Keratinocyte (primary cell): Measurements from ENCODE around the gene FANCC.

Source experiments
- CTCF ChIP-seq, 3 experiments: IDR thresholded peaks in 1 of 3; conservative IDR thresholded peaks in 1 of 3; optimal IDR thresholded peaks in 1 of 3; 2 replicates in 2 of 3; 3 replicates in 1 of 3; pipeline versions ENCODE3 to v1.5.1; 2011; ENCODE audit warnings: low read length in 3 of 3, mild to moderate bottlenecking in 3 of 3, moderate library complexity in 2 of 3, control low read depth in 1 of 3, inconsistent platforms in 1 of 3; ENCODE audit not compliant: insufficient read depth in 2 of 3; ENCODE audit errors: extremely low read depth in 1 of 3
- EZH2 ChIP-seq: IDR thresholded peaks from one replicate; pipeline ENCODE4 v1.6.1; 2012; ENCODE audit warnings: inconsistent platforms, mild to moderate bottlenecking, low read length, moderate library complexity

GRCh38 chr9:95083086-95083768 is 234.3 kb downstream of the FANCC start:
- no peak for TF ChIP-seq CTCF (optimal IDR thresholded peaks at IDR 0.05 in 1 of 3, IDR thresholded peaks at IDR 0.05 in 1 of 3, conservative IDR thresholded peaks at IDR 0.05 in 1 of 3; ENCODE audit: extremely low read depth in 1 of 3, insufficient read depth in 2 of 3, low read length in 3 of 3)
- no peak for TF ChIP-seq EZH2
